GM18505 (cell line): Measurements from ENCODE around the gene HAX1.
"Not testable (repeated sequence)": the region's sequence is repeated elsewhere in the genome, so short reads cannot be mapped to it uniquely, and the experiment has no call there.

ENCODE experiments used
- ATAC-seq: cut with Tn5 transposase; IDR thresholded peaks from one replicate; pipeline ENCODE4 v1.9.1; 2021; ENCODE audit not compliant: unreplicated experiment
- POLR2A ChIP-seq: IDR thresholded peaks from 4 replicates; pipeline ENCODE4 v1.6.1; 2011; ENCODE audit warnings: borderline replicate concordance; ENCODE audit not compliant: insufficient read depth, insufficient read length; ENCODE audit errors: extremely low read depth

The HAX1 gene

DNA sequence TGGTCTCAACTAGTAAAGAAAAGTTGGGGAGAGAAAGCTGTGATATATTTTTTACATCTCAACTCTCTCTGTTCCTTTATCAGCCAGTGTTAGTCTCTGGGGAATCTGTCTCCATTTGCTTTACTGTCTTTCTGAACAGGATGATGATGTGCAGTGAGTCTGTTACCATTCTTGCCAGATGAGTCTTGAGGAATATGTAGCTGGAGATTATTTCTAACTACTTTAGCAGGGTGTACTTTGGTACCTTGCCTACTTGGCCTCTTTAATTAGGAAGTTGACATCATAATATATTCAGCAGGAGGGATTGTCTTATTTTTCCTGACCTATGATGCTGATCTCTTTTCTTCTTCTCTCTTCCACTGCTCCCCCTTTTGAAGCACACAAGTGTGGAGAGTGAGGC, 15.7 kb upstream of the HAX1 start:
- no peak for TF ChIP-seq POLR2A
- no peak for ATAC-seq

- no peak for ATAC-seq
- no peak for TF ChIP-seq POLR2A
Observed at GRCh38 chr1:154258784-154259183, 13.6 kb upstream of the HAX1 start.

DNA sequence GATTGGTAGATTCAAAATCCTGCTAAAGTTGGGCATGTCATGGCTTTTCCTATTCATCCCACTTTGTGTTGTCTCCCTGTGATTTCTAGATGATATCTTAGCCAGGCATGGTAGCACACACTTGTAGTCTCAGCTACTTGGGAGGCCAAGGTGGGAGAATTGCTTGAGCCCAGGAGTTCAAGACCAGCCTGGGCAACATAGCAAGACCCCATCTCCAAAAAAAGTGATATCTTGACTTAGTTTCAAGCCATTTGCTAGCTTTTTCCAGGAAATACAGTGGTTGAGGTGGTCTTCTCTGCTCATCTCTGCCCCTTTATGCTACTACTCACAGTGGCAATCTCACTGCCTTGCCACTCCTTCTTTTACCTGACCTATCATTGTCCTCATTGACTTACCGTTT, 12.3 kb upstream of the HAX1 start:
- no peak for TF ChIP-seq POLR2A
- ATAC-seq, result no peak

- ATAC-seq, result no peak
- TF ChIP-seq POLR2A, result no peak
Observed at GRCh38 chr1:154263465-154264332, 8.7 kb upstream of the HAX1 start.

DNA sequence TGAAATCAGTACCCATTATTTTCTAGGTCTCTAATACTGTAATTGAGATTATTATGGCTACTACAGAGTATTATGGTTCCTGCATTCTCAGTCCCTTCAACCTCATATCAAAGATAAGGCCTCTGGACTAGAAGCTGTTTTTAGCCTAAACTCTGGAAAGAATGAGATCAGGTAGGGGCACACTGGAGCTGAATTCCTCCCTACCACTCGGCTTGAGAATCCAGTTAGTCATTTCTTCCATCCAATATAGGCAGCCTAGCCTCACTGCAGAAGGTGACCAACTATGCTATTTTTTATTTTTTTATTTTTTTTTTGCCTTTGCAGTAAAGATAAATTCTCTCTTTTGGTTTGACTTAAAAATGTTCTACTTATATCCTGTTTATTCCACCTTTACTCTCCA, 8.0 kb upstream of the HAX1 start:
- ATAC-seq, result no peak
- TF ChIP-seq POLR2A, result no peak

DNA sequence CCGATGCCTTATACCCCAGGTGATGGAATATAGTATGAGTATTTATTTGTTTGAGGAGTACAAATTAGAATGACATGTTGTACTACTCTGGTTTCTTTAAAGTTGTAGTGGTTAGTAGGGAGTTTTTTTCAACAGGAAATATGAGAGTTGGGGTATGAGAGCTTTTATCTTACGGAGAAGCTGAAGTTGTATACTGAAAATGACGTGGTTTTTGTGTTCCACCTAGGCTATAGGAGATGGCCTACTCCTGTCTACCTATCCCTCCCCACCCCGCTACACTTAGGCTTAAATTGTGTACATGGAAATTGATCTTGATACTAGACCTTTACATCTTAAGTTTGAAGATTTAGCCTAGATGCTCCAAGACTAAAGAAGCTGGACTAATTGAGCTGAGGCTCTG, 6.8 kb upstream of the HAX1 start:
- no peak for ATAC-seq
- TF ChIP-seq POLR2A, result no peak

GRCh38 chr1:154270833-154271232, 1.6 kb upstream of the HAX1 start:
- no peak for ATAC-seq
- no peak for TF ChIP-seq POLR2A

DNA sequence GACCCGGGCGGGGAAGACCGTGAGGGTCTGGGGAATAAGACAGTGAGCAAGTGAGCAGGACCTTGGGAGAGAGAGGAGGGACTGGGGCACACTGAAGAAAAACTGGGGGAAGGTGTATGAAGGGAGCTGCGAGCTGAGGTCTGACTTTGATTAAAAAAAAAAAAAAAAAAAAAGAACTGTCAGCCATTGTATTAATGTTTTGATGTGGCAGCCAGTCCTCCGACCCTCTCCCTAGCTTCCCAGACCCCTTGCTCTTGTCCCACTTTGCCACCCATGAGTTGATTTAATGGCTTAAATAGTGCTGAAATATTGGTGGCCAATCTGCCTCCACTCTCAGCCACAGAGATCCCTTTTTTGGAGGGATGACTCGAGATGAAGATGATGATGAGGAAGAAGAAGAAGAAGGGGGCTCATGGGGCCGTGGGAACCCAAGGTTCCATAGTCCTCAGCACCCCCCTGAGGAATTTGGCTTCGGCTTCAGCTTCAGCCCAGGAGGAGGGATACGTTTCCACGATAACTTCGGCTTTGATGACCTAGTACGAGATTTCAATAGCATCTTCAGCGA, 652 bp downstream of the HAX1 start:
- no peak for TF ChIP-seq POLR2A
- no peak for ATAC-seq

DNA sequence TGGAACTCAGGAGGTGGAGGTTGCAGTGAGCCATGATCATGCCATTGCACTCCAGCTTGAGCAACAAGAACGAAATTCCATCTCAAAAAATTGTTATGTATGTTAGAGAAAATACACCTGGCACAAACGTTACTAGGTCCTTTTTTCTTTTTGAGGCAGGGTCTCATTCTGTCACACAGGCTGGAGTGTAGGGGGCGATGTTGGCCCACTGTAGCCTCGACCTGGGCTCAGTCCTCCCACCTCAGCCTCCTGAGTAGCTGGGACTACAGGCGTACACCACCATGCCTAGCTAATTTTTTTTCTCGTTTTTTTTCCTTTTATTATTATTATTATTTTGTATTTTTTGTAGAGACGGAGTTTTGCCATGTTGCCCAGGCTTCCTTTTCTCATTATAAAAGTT, 4.4 kb downstream of the HAX1 start:
- no peak for TF ChIP-seq POLR2A
- ATAC-seq, result no peak

DNA sequence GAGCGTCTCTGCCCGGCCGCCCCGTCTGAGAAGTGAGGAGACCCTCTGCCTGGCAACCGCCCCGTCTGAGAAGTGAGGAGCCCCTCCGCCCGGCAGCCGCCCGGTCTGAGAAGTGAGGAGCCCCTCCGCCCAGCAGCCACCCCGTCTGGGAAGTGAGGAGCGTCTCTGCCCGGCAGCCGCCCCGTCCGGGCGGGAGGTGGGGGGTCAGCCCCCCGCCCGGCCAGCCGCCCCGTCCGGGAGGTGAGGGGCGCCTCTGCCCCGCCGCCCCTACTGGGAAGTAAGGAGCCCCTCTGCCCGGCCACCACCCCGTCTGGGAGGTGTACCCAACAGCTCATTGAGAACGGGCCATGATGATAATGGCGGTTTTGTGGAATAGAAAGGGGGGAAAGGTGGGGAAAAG, 15.2 kb downstream of the HAX1 start:
- ATAC-seq, result not testable (repeated sequence)

DNA sequence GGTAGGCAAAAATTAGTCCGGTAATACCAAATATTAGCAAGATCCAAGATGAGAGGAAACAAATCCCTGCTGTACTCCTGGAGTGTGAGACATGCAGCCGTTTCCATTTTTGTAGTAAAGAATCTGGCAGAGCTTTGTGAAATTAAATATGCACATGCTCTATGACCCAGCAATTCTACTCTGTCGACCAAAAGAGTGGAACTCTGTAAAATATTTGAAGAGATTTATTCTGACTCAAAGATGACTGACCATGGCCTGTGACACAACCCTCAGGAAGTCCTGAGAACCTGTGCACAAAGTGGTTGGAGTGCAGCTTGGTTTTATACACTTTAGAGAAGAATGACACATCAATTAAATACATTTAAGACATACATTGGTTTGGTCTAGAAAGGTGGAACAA, 16.2 kb downstream of the HAX1 start:
- no peak for ATAC-seq
- TF ChIP-seq POLR2A, result no peak

- no peak for ATAC-seq
- no peak for TF ChIP-seq POLR2A
Observed at GRCh38 chr1:154290921-154291320, 18.5 kb downstream of the HAX1 start.

- TF ChIP-seq POLR2A, result no peak
Observed at GRCh38 chr1:154295408-154296235, 23.2 kb downstream of the HAX1 start.

DNA sequence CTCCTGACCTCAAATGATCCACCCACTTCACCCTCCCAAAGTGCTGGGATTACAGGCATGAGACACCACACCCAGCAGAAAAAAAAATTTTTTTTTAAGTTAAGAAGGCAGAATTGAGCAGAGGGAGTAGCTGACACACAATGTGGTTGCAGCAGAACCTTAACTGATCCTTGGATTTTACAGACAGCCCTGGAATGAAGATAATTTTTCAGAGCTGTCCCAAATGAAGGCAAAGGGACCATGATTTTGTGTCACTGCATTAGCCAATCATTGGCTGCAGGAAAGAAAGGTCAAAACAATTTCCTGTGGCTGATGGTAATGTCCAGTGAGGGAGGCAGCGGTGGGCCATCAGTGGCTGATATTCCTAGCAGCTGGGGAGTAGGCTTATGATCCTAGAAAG, 29.2 kb downstream of the HAX1 start:
- TF ChIP-seq POLR2A, result no peak
- ATAC-seq, result no peak

More at GRCh38 chr1:154295408-154296235, 23.2 kb downstream of the HAX1 start:
- ATAC-seq, result no peak
